Ovary (tissue), 9 donors: Measurements from ENCODE around the gene BDH2. TPM values are rescaled to one million over a fixed set of nuclear protein-coding genes. Genes with fewer than 3 reads are reported as not detected.

Experiments
- DNase-seq, 5 donors: peaks; one replicate each; pipeline ENCODE4 v3.0.0-alpha.2; 2019 to 2020
- H3K27ac ChIP-seq, 2 donors: fragments of 200-600 bp; one replicate each; pipeline versions ENCODE4 v1.5.1 to v1.8.0; 2019 to 2022
- H3K27me3 ChIP-seq: fragments of 200-600 bp; one replicate; pipeline ENCODE4 v1.8.0; 2022
- H3K36me3 ChIP-seq: fragments of 200-600 bp; sonication (generic); one replicate; pipeline ENCODE4 v1.5.1; 2019
- H3K4me1 ChIP-seq: one replicate; pipeline ENCODE4 v1.8.1; 2013; ENCODE audit warnings: mild to moderate bottlenecking, moderate library complexity; ENCODE audit not compliant: insufficient read depth
- H3K4me3 ChIP-seq: fragments of 200-600 bp; sonication (generic); one replicate; pipeline ENCODE4 v1.5.1; 2017
- H3K9me3 ChIP-seq, 2 donors: fragments of 200-600 bp in 1 of 2; sonication (generic) in 1 of 2; one replicate each; pipeline versions ENCODE4 v1.5.1 to v1.8.1; 2013 to 2019; ENCODE audit warnings: mild to moderate bottlenecking in 1 of 2, moderate library complexity in 1 of 2
- EP300 ChIP-seq: sonication (generic); formaldehyde crosslinking; IDR thresholded peaks from one replicate; pipeline ENCODE4 v1.6.1; 2017; ENCODE audit warnings: antibody characterized with exemption
- POLR2A ChIP-seq: fragments of 450-650 bp; IDR thresholded peaks from one replicate; pipeline ENCODE4 v1.6.1; 2017; ENCODE audit warnings: antibody characterized with exemption, mild to moderate bottlenecking, moderate library complexity
- WGBS, 3 donors: extraction: QIAGEN DNeasy Blood & Tissue Kit in 1 of 3; methylation state at CpG; one replicate each; pipeline versions ENCODE4 v1.1.5 to v1.1.7; 2013 to 2017; 5-methylcytosine and 5-hydroxymethylcytosine counted together
- intact Hi-C, 4 donors: fragments of 100-400 bp; cut with DNase I; formaldehyde crosslinking; loops; one replicate each; pipeline versions ENCODE4 v1.11.0 to v1.15.1; 2022 to 2023
- polyA plus RNA-seq, 2 donors: library from polyadenylated mRNA; stranded (reverse); fragments of 200-250 nt in 1 of 2; fragments of 350-450 nt in 1 of 2; fragmentation: Illumina TruSeq in 1 of 2; extraction: RNeasy Lipid Tissue Mini Kit (QIAGEN cat#74804) in 1 of 2; gene quantifications; one replicate each; pipeline ENCODE4 v1.2.3, GENCODE V29; 2013 to 2014
- total RNA-seq, 7 donors: library from RNA; depleted of rRNA in 2 of 7; stranded (reverse); fragments of >200 nt in 2 of 7; fragmentation: NEBNext Ultra II Directional in 3 of 7; extraction: Animal tissue kit (Norgen Biotek cat#: 25700) in 3 of 7; gene quantifications; one replicate each; pipeline versions ENCODE4 v1.1.0 to v1.2.4, GENCODE V29; 2016 to 2023
- TF ChIP-seq, protein P1 (sequence below), 3 donors: fragments of 450-650 bp in 2 of 3; fragments of 200-600 bp in 1 of 3; IDR thresholded peaks; one replicate each; pipeline versions ENCODE4 v1.5.1 to v1.8.0; 2016 to 2022; ENCODE audit warnings: antibody characterized with exemption in 3 of 3, mild to moderate bottlenecking in 1 of 3
- donor health status: DM: no; HTN: no; CAD: no; lungs with moderate emphysema.
- donor health status: DM: no; HTN: no; CAD: no.
- donor health status: Bipolar disorder and iron deficiency.
- donor health status: DM: yes; HTN: yes; CAD: no.
- donor health status: DM: no; HTN: no; CAD: no.
- donor health status: DM: yes; HTN: yes; CAD: no.

BDH2 gene
- total and polyA plus RNA-seq, 9 donors = 42.2 to 92.6 (median 77.0) TPM

DNA sequence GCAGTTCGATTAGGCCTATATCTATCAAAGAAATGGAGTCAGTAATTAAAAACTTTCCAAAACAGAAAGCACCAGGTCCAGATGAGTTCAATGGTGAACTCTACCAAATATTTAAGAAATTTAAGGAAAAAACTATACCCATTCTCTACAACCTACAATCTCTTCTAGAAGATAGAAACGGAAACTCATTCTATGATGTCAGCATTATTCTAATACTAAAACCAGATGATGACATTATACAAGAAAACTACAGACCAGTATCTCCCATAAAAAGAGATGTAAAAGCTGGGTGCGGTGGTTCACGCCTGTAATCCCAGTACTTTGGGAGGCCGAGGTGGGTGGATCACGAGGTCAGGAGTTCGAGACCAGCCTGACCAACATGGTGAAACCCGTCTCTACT lies 29.5 kb upstream of the BDH2 start:
- 97 to 99% (median 98%) methylated on average over 8 of the region's 8 CpGs for WGBS, 3 donors
- TF ChIP-seq POLR2A = no peak
- TF ChIP-seq EP300 = no peak
- TF ChIP-seq, protein P1, sequence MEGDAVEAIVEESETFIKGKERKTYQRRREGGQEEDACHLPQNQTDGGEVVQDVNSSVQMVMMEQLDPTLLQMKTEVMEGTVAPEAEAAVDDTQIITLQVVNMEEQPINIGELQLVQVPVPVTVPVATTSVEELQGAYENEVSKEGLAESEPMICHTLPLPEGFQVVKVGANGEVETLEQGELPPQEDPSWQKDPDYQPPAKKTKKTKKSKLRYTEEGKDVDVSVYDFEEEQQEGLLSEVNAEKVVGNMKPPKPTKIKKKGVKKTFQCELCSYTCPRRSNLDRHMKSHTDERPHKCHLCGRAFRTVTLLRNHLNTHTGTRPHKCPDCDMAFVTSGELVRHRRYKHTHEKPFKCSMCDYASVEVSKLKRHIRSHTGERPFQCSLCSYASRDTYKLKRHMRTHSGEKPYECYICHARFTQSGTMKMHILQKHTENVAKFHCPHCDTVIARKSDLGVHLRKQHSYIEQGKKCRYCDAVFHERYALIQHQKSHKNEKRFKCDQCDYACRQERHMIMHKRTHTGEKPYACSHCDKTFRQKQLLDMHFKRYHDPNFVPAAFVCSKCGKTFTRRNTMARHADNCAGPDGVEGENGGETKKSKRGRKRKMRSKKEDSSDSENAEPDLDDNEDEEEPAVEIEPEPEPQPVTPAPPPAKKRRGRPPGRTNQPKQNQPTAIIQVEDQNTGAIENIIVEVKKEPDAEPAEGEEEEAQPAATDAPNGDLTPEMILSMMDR (IDR thresholded peaks at IDR 0.05) = no peak
- Histone ChIP-seq H3K27me3 (no peaks in the 10 kb centered on the region), H3K4me3 (no peak overlapping the region), H3K27ac (no peak overlapping the region), H3K4me1 (no peaks in the 10 kb centered on the region), H3K9me3 (no peaks in the 10 kb centered on the region), H3K36me3 (no peaks in the 10 kb centered on the region)
- no peak for DNase-seq
- intact Hi-C loops = no loop called here

DNA sequence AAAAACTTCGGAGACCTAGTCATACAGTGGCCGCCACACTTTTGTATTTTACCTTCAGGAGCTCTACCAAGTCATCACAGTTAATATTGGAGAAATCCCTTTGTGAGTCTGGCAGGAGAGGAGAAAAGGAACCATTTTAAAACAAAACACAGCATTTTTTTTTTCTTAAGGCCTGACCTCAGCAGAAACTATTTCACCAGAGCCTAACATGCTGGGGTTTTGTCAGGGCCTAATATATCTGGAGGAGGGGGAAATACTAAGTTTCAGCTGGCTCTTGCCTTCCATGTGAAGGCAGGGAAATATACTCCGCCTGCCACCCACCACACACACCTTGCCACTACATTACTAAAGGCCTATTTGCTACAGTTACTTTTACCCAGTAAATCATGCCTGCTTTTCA lies 26.5 kb upstream of the BDH2 start:
- no peaks in the 10 kb centered on the region for H3K9me3 ChIP-seq
- 95 to 98% (median 95%) methylated on average over 3 of the region's 3 CpGs for WGBS, 3 donors
- no peaks in the 10 kb centered on the region for H3K27me3 ChIP-seq
- no peak for DNase-seq
- intact Hi-C loops = no loop called here
- no peak overlapping the region for H3K4me3 ChIP-seq
- TF ChIP-seq, protein P1 (IDR thresholded peaks at IDR 0.05) = no peak
- TF ChIP-seq EP300 (no peak), POLR2A (no peak)
- no peaks in the 10 kb centered on the region for H3K4me1 ChIP-seq
- no peaks in the 10 kb centered on the region for H3K36me3 ChIP-seq
- H3K27ac ChIP-seq = no peak overlapping the region

DNA sequence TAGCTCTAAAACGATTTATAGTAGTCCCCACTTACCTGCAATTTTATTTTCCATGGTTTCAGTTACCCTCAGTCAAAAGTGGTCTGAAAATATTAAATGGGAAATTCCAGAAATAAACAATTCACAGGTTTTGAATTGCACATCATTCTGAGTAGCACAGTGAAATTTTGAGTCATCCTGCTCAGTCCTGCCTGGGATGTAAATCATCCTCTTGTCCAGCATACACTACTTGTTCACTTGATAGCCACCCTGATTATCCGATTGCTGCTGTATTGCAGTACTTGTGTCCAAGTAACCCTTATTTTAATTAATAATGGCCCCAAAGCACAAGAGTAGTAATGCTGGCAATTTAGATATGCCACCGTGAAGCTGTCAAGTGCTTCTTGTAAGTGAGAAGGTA lies 23.5 kb upstream of the BDH2 start:
- H3K4me3 ChIP-seq = no peak overlapping the region
- no peaks in the 10 kb centered on the region for H3K27me3 ChIP-seq
- no peak for DNase-seq
- TF ChIP-seq POLR2A (no peak), EP300 (no peak)
- TF ChIP-seq, protein P1 (IDR thresholded peaks at IDR 0.05) = no peak
- no peak overlapping the region for H3K27ac ChIP-seq
- no peaks in the 10 kb centered on the region for H3K4me1 ChIP-seq
- intact Hi-C loops = no loop called here
- H3K36me3 ChIP-seq = no peaks in the 10 kb centered on the region
- H3K9me3 ChIP-seq = no peaks in the 10 kb centered on the region
- 80 to 95% (median 94%) methylated on average over 3 of the region's 3 CpGs for WGBS, 3 donors

DNA sequence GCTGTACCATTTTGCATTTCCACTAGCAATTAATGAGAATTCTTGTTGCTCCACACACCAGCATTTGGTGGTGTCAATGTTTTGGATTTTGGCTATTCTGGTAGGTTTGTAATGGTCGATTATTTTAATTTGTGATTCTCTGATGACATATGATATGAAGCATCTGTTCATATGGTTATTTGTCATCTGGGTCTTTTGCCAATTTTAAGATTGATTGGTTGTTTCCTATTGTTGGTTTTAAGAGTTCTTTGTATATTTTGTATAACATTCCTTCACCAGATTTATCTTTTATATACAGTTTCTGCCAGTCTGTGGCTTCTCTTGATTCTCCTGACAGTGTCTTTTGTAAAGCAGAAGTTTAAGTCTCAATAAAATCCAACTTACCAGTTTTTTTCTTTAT lies 18.5 kb upstream of the BDH2 start:
- intact Hi-C loops = no loop called here
- DNase-seq = no peak
- Histone ChIP-seq H3K4me3 (no peak overlapping the region), H3K4me1 (no peaks in the 10 kb centered on the region), H3K27ac (no peak overlapping the region), H3K27me3 (no peaks in the 10 kb centered on the region), H3K36me3 (no peaks in the 10 kb centered on the region), H3K9me3 (no peaks in the 10 kb centered on the region)
- TF ChIP-seq, protein P1 (IDR thresholded peaks at IDR 0.05) = no peak
- TF ChIP-seq EP300 (no peak), POLR2A (no peak)
- 77 to 89% (median 80%) methylated on average over 1 of the region's 1 CpG for WGBS, 3 donors

DNA sequence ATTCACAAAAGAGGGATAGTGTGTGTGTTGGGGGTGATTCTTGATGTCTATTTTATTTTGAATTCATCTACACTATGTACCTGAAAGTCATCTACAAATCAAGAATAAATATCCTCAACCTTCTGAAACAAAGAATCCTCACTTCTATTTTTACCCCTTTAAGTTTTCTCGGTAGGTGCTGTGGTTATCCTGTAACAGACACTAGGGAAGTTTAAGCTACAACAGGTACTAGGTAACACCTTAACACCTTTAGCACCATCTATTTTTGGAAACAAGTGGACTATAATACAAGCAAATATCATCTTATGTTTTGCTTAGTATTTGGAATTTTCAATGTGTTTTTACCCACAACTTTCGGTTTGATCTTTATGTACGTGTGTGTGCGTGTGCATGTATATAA lies 12.0 kb upstream of the BDH2 start:
- intact Hi-C loops = no loop called here
- Histone ChIP-seq H3K4me3 (no peak overlapping the region), H3K4me1 (no peaks in the 10 kb centered on the region), H3K27me3 (no peaks in the 10 kb centered on the region), H3K27ac (no peak overlapping the region), H3K9me3 (no peaks in the 10 kb centered on the region), H3K36me3 (no peaks in the 10 kb centered on the region)
- WGBS, 3 donors = 83 to 95% (median 94%) methylated on average over 4 of the region's 4 CpGs
- TF ChIP-seq POLR2A (no peak), EP300 (no peak)
- TF ChIP-seq, protein P1 (IDR thresholded peaks at IDR 0.05) = no peak
- no peak for DNase-seq
